ENCODE data around the gene DZIP1.

DNA sequence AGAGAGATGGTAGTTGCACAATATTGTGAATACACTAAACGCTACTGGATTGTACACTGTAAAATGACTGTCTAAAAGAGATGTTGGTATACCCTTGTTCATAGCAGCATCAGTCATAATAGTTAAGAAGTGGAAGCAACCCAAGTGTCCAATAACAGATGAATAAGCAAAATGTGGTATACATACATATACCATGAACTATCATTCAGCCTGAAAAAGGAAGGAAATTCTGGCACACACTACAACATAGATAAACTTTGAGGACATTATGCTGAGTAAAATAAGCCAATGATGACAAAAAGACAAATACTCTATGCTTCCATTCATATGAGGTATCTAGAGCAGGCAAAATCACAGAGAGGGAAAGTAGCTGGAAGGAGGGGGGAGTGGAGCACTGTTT, 16.0 kb downstream of the DZIP1 start:
- TF ChIP-seq, protein P1, sequence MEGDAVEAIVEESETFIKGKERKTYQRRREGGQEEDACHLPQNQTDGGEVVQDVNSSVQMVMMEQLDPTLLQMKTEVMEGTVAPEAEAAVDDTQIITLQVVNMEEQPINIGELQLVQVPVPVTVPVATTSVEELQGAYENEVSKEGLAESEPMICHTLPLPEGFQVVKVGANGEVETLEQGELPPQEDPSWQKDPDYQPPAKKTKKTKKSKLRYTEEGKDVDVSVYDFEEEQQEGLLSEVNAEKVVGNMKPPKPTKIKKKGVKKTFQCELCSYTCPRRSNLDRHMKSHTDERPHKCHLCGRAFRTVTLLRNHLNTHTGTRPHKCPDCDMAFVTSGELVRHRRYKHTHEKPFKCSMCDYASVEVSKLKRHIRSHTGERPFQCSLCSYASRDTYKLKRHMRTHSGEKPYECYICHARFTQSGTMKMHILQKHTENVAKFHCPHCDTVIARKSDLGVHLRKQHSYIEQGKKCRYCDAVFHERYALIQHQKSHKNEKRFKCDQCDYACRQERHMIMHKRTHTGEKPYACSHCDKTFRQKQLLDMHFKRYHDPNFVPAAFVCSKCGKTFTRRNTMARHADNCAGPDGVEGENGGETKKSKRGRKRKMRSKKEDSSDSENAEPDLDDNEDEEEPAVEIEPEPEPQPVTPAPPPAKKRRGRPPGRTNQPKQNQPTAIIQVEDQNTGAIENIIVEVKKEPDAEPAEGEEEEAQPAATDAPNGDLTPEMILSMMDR (IDR thresholded peaks at IDR 0.05 in 8 of 11, conservative IDR thresholded peaks at IDR 0.05 in 3 of 11) = no peak
- no peak for TF ChIP-seq POLR2AphosphoS5 (IDR thresholded peaks at IDR 0.05)
- TF ChIP-seq POLR2A (IDR thresholded peaks at IDR 0.05) = no peak
